GM23338 (cell line): Measurements from ENCODE around the gene MTCL1.

ENCODE experiments used
- CTCF ChIP-seq, 2 experiments: fragments of 200-600 bp in 1 of 2; sonication (generic) in 1 of 2; conservative IDR thresholded peaks; 2 replicates each; pipeline versions ENCODE4 v1.5.1 to v1.6.1; 2016 to 2017; ENCODE audit warnings: antibody characterized with exemption in 2 of 2, low read depth in 2 of 2, mild to moderate bottlenecking in 2 of 2, moderate library complexity in 1 of 2
- EZH2 ChIP-seq: fragments of 200-600 bp; sonication (generic); IDR thresholded peaks from one replicate; pipeline ENCODE4 v1.8.0; 2017; ENCODE audit warnings: antibody characterized with exemption, mild to moderate bottlenecking, low read depth; ENCODE audit not compliant: unreplicated experiment
- EZH2phosphoT487 ChIP-seq: fragments of 200-600 bp; sonication (generic); IDR thresholded peaks from one replicate; pipeline ENCODE4 v1.8.1; 2018; ENCODE audit warnings: antibody characterized with exemption; ENCODE audit not compliant: unreplicated experiment
- POLR2AphosphoS5 ChIP-seq: IDR thresholded peaks from 2 replicates; pipeline ENCODE4 v1.6.1; 2016; ENCODE audit warnings: antibody characterized with exemption, low read depth
- REST ChIP-seq: IDR thresholded peaks from one replicate; pipeline ENCODE4 v1.6.1; 2018; ENCODE audit warnings: antibody characterized with exemption; ENCODE audit not compliant: unreplicated experiment

GRCh38 chr18:8842506-8842905 lies 137.2 kb downstream of the MTCL1 start:
- no peak for TF ChIP-seq CTCF (conservative IDR thresholded peaks at IDR 0.05; ENCODE audit: low read depth in 2 of 2)
- TF ChIP-seq POLR2AphosphoS5 = no peak
- no peak for TF ChIP-seq EZH2phosphoT487
- TF ChIP-seq EZH2 = no peak
- no peak for TF ChIP-seq REST
